Dermis microvascular lymphatic vessel endothelial cell (primary cell): ENCODE measurements around the gene DAPL1. TPM values are rescaled to one million over a fixed set of nuclear protein-coding genes. Genes with fewer than 3 reads are reported as not detected.

ENCODE experiments used
- DNase-seq, 2 donors: peaks; one replicate each; pipeline versions ENCODE4 v3.0.0 to v3.0.0-alpha.2; 2010; ENCODE audit warnings: low read depth in 2 of 2
- total RNA-seq: library from RNA; depleted of rRNA; stranded (reverse); fragments of >200 nt; gene quantifications from 2 replicates; pipeline ENCODE4 v1.2.1, GENCODE V29; 2014

Gene DAPL1
- total RNA-seq, 1 donor from 2014 or later: not detected

- no peak for DNase-seq
Observed at GRCh38 chr2:158777077-158777476, 18.0 kb upstream of the DAPL1 start.

- DNase-seq: no peak
Observed at GRCh38 chr2:158778243-158778642, 16.9 kb upstream of the DAPL1 start.

GRCh38 chr2:158779621-158780020 is 15.5 kb upstream of the DAPL1 start:
- peak; percentile 30 to 48 for DNase-seq

- DNase-seq: peak in 1 of 2 donors; percentile 32
Observed at GRCh38 chr2:158781353-158781961, 13.7 kb upstream of the DAPL1 start.

- no peak for DNase-seq
Observed at GRCh38 chr2:158782136-158782535, 13.0 kb upstream of the DAPL1 start.

GRCh38 chr2:158782616-158783015 is 12.5 kb upstream of the DAPL1 start:
- DNase-seq: no peak

GRCh38 chr2:158783923-158784322 is 11.2 kb upstream of the DAPL1 start:
- no peak for DNase-seq

GRCh38 chr2:158786897-158787296 is 8.2 kb upstream of the DAPL1 start:
- DNase-seq: no peak

- no peak for DNase-seq
Observed at GRCh38 chr2:158788951-158789350, 6.2 kb upstream of the DAPL1 start.

- no peak for DNase-seq
Observed at GRCh38 chr2:158796652-158797051, 1.5 kb downstream of the DAPL1 start.

GRCh38 chr2:158797963-158798700 is 3.0 kb downstream of the DAPL1 start:
- DNase-seq: peak in 1 of 2 donors; percentile 29

GRCh38 chr2:158799181-158799580 is 4.1 kb downstream of the DAPL1 start:
- DNase-seq: no peak

- no peak for DNase-seq
Observed at GRCh38 chr2:158803506-158803905, 8.4 kb downstream of the DAPL1 start.

GRCh38 chr2:158805255-158805654 is 10.1 kb downstream of the DAPL1 start:
- DNase-seq: no peak

- DNase-seq: no peak
Observed at GRCh38 chr2:158805936-158806335, 10.8 kb downstream of the DAPL1 start.

- DNase-seq: peak in 1 of 2 donors; percentile 5
Observed at GRCh38 chr2:158806941-158807340, 11.8 kb downstream of the DAPL1 start.

GRCh38 chr2:158808426-158808825 is 13.3 kb downstream of the DAPL1 start:
- no peak for DNase-seq

- no peak for DNase-seq
Observed at GRCh38 chr2:158809816-158810215, 14.7 kb downstream of the DAPL1 start.

- DNase-seq: no peak
Observed at GRCh38 chr2:158810731-158811460, 15.8 kb downstream of the DAPL1 start.

GRCh38 chr2:158815166-158815565 is 20.0 kb downstream of the DAPL1 start:
- DNase-seq: no peak

GRCh38 chr2:158815658-158816057 is 20.5 kb downstream of the DAPL1 start:
- no peak for DNase-seq

- DNase-seq: no peak
Observed at GRCh38 chr2:158817588-158817987, 22.5 kb downstream of the DAPL1 start.

GRCh38 chr2:158818511-158818910 is 23.4 kb downstream of the DAPL1 start:
- DNase-seq: peak in 1 of 2 donors; percentile 4
